ENCODE measurements around the gene ZNF584.
"Not testable (repeated sequence)": the region's sequence is repeated elsewhere in the genome, so short reads cannot be mapped to it uniquely, and the experiment has no call there.

Gene ZNF584

DNA sequence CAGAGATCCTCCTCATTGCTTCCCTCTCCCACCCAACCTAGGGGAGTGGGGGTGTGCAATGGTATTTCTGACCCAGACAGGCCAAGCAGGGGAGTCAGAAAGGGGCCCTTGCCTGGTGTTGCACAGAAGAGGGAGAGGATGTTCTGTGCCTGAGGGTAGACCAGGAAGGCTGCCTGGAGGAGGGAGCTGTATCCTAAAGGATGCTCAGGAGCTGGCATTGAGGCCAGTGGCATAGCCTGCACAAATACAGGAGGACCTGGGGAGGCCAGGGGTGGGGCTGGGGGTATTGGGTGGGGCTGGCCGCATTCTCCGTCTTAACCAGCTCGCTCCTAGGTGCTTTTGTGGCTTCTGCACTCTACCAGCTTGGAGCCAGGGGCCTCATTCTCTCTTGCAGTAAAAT is 8.5 kb upstream of the ZNF584 start:
- DNase-seq (ENCODE audit: low read depth in 2 of 2), result no peak
- TF ChIP-seq, protein P1, sequence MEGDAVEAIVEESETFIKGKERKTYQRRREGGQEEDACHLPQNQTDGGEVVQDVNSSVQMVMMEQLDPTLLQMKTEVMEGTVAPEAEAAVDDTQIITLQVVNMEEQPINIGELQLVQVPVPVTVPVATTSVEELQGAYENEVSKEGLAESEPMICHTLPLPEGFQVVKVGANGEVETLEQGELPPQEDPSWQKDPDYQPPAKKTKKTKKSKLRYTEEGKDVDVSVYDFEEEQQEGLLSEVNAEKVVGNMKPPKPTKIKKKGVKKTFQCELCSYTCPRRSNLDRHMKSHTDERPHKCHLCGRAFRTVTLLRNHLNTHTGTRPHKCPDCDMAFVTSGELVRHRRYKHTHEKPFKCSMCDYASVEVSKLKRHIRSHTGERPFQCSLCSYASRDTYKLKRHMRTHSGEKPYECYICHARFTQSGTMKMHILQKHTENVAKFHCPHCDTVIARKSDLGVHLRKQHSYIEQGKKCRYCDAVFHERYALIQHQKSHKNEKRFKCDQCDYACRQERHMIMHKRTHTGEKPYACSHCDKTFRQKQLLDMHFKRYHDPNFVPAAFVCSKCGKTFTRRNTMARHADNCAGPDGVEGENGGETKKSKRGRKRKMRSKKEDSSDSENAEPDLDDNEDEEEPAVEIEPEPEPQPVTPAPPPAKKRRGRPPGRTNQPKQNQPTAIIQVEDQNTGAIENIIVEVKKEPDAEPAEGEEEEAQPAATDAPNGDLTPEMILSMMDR (IDR thresholded peaks at IDR 0.05; ENCODE audit: low read depth, low read length), result no peak
- no peak overlapping the region for H3K4me3 ChIP-seq (replicated peaks in 1 of 2; ENCODE audit: low read depth in 2 of 2, low read length in 2 of 2)

DNA sequence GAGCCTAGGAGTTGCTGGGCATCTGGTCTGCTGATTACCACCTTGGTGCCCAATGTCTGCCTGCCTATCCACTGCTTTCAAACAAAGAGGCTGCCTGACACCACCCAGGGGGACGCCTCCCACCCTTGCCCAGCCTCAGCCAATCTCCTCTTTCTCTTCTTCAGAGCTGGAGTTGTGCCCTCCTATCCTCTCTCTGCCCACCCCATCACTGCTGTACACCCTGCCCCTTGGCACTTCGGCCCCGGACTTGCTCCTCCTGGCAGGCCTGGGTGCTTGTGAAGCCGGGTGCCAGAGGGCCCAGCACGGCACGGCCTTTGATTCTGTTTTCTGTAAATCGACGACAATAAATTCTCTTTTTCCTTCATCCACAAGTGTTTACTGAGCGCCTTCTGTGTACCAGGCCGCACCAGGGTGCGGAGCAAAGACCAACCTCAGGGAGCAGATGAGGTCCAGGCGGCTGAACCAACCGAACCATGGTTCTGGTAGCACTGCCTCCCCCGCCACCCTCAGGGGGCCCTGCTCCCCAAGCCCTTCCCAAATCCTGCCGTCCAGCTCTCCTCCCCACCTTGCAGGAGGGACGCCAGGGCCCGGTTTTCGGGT is 8.0 kb upstream of the ZNF584 start:
- peak overlapping the region; percentile 64 to 69 for H3K4me3 ChIP-seq (replicated peaks in 1 of 2; ENCODE audit: low read depth in 2 of 2, low read length in 2 of 2)
- TF ChIP-seq, protein P1 (IDR thresholded peaks at IDR 0.05; ENCODE audit: low read depth, low read length), result no peak
- no peak for DNase-seq (ENCODE audit: low read depth in 2 of 2)

DNA sequence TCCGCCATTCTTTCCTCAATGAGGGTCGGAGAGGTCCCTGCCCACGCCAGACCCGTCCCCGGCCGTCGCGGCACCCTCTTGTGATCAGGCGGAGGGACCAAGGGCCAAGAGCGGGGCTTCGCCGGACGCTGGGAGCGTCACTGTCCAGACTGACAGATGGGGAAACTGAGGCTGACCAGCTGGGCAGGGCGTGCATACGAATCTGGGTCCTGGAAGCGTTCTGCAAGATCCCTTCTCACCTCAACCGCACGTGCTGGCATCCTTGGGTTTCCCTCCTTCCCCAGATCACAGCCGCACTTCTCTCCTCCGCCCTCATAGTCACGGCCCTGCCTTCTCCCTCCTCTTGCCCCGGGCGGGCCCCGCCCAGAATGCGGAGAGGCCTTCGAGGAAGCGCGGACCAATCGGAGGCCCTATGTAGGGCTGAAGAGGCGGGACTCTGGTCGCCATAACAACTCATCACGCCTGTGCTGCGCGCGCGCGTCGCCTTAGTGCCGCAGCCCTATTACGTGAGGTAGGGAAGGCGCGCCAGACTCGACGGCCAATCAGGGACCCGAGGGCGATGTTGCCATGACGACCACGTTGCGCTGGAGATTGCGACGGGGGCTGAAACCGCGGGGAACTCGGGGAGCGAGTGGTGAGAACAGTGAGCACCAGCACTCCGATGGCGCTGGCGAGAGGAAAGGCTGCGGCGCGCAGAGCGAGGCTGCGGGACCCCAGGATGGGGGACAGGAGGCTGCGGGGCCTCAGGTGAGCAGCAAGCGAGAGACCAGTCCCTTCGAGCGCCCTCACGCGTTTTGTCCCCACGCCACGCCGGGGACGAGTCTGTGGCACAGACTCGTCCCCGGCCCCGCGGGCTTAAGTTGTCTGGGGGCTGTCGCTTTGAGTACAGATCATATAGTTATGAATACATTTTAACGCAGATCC is 7.3 kb upstream of the ZNF584 start:
- peak; percentile 100 for DNase-seq (ENCODE audit: low read depth in 2 of 2)
- H3K4me3 ChIP-seq (replicated peaks in 1 of 2; ENCODE audit: low read depth in 2 of 2, low read length in 2 of 2), result peak overlapping the region; percentile 75 to 79

DNA sequence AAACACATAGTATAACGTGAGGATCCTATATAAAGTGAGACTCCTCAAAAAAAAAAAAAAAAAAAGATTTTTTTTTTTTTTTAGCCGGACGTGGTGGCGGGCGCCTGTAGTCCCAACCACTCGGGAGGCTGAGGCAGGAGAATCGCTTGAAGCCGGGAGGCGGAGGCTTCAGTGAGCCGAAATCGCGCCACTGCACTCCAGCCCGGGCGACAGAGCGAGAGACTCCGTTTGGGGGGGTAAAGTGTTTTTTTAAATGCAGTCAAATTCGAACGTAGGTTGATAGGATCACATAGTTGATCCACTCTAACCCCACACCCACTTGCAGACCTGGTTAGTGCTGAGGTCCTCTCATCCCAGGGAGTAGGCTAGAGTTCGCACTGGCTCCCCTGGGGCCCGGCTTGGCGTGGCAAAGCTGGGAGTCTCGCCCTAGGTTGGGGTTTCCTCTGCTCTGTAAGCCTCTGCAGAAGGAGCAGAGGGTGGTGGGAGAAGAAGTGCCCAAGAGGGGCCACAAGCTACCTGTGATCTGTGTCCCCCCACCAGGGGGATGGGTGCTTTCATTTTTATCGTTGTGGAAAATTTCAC is 6.5 kb upstream of the ZNF584 start:
- H3K4me3 ChIP-seq (replicated peaks in 1 of 2; ENCODE audit: low read depth in 2 of 2, low read length in 2 of 2), result peak overlapping the region; percentile 75 to 79
- no peak for DNase-seq (ENCODE audit: low read depth in 2 of 2)
- TF ChIP-seq, protein P1 (IDR thresholded peaks at IDR 0.05; ENCODE audit: low read depth, low read length), result no peak

More for the DNA sequence above, 7.3 kb upstream of the ZNF584 start:
- TF ChIP-seq, protein P1 (IDR thresholded peaks at IDR 0.05; ENCODE audit: low read depth, low read length), result no peak

DNA sequence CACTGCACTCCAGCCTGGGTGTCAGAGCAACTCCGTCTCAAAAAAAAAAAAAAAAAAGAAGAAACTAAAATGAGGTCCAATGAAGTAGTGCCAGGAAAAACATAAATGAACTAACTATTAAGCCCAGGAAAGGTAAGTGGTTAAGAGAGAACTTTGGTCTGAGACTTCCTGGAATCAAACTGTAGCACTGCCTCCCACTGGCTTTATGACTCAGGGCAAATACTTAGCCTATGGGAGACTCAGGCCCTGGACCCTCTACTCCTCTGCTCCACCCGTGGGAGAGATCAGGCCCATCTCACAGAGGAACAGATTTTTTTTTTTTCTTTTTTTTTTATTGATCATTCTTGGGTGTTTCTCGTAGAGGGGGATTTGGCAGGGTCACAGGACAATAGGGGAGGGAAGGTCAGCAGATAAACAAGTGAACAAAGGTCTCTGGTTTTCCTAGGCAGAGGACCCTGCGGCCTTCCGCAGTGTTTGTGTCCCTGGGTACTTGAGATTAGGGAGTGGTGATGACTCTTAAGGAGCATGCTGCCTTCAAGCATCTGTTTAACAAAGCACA is 4.5 kb upstream of the ZNF584 start:
- H3K4me3 ChIP-seq (replicated peaks in 1 of 2; ENCODE audit: low read depth in 2 of 2, low read length in 2 of 2); DNase-seq (ENCODE audit: low read depth in 2 of 2): not testable (repeated sequence)

DNA sequence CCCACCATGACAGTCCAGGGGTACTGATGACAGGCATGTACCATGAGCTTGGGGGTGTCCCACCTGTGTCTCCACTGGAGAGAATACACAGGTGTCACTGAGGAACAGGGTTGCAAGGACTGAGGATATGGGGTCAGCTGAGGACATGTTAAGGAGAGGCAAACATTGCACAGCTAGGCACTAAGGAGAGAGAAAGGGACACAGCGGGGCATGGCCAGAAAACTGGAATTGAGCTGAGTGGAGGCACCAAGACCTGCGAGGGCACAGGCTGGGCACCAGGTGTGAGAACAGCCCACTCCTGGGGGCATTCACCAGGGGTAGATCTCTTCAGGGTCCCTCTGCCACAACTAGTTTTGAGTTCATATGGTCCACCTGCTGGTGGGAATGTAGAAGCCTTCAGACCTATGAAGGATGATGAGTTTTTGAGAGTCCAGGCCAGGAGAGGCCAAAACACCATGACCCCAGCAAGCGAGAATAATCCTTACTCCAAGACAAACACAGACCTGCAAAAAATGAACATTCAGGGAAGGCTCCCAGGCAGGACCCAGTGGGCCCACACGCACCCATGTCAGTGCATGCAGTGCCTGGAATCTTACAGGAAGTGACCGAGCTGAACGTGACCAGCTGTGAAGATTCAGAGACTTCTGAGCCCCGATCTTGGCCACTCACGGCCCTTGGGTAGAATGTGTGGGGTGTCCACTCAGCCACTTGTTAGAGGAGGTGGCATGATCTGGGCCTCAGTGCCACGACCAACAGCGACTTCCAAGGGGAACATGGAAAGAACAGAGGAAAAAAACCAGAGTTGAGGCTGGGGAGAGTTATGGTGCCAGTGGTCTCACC is 1.4 kb upstream of the ZNF584 start:
- H3K4me3 ChIP-seq (replicated peaks in 1 of 2; ENCODE audit: low read depth in 2 of 2, low read length in 2 of 2), result peak overlapping the region; percentile 96
- no peak for DNase-seq (ENCODE audit: low read depth in 2 of 2)
- TF ChIP-seq, protein P1 (IDR thresholded peaks at IDR 0.05; ENCODE audit: low read depth, low read length), result peak; percentile 43

Measured in cardiac fibroblast (primary cell).